IgD-negative memory B cell (primary cell): ENCODE measurements around the gene TFDP3. TPM values are rescaled to one million over a fixed set of nuclear protein-coding genes. Genes with fewer than 3 reads are reported as not detected.
A peak's percentile ranks its signal among the peaks of the same experiment; 100 is the strongest.

Source experiments
- H3K27ac Mint-ChIP-seq, 3 donors: one replicate each; pipeline ENCODE4 v1.8.0; 2020 to 2022; ENCODE audit warnings: mild to moderate bottlenecking in 3 of 3, mixed read lengths in 3 of 3, moderate library complexity in 1 of 3
- H3K27me3 Mint-ChIP-seq: one replicate; pipeline ENCODE4 v1.8.0; 2021; ENCODE audit warnings: mixed read lengths
- H3K36me3 Mint-ChIP-seq: one replicate; pipeline ENCODE4 v1.8.0; 2020; ENCODE audit warnings: mild to moderate bottlenecking, mixed read lengths
- H3K4me1 Mint-ChIP-seq, 3 donors: one replicate each; pipeline ENCODE4 v1.8.0; 2020 to 2022; ENCODE audit warnings: mixed read lengths in 3 of 3, mild to moderate bottlenecking in 1 of 3
- H3K4me3 Mint-ChIP-seq, 4 donors: one replicate each; pipeline ENCODE4 v1.8.0; 2020 to 2022; ENCODE audit warnings: mild to moderate bottlenecking in 4 of 4, mixed read lengths in 4 of 4, moderate library complexity in 3 of 4
- H3K9me3 Mint-ChIP-seq, 3 donors: one replicate each; pipeline ENCODE4 v1.8.0; 2020 to 2021; ENCODE audit warnings: mixed read lengths in 3 of 3, mild to moderate bottlenecking in 1 of 3
- polyA plus RNA-seq: library from polyadenylated mRNA; unstranded; fragments of 300-500 nt; fragmentation: Illumina TruSeq; gene quantifications from one replicate; pipeline ENCODE4 v1.2.3, GENCODE V29; 2021

Gene TFDP3, protein sequence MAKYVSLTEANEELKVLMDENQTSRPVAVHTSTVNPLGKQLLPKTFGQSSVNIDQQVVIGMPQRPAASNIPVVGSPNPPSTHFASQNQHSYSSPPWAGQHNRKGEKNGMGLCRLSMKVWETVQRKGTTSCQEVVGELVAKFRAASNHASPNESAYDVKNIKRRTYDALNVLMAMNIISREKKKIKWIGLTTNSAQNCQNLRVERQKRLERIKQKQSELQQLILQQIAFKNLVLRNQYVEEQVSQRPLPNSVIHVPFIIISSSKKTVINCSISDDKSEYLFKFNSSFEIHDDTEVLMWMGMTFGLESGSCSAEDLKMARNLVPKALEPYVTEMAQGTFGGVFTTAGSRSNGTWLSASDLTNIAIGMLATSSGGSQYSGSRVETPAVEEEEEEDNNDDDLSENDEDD
- polyA plus RNA-seq: not detected

DNA sequence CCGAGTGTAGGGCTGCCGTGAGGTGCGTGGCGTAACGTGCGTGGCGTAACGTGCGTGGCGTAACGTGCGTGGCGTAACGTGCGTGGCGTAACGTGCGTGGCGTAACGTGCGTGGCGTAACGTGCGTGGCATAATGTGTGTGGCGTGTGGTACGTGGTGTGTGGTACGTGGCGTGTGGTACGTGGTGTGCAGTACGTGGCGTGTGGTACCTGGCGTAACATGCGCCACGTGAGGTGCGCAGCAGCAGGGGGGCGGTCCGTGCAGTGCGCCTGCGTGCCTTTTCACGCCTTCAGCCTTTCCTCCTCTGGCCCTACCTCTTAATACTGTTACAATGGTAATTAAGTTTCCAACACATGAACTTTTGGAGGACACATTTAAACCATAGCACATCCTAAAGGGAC, at the start of gene TFDP3:
Gene TFDP3, minus strand, starts transcription at position 26 of the 400 bp plus-strand sequence. CDS start 95 bp downstream, outside the sequence.
- H3K4me3 Mint-ChIP-seq: no peak within 1 kb of the TSS
- no peaks in the 10 kb centered on the region for H3K27me3 Mint-ChIP-seq
- H3K27ac Mint-ChIP-seq: peak within 1 kb of the TSS in 1 of 3 donors; percentile 60
- H3K36me3 Mint-ChIP-seq: no peaks in the 10 kb centered on the region
- no peaks in the 10 kb centered on the region for H3K9me3 Mint-ChIP-seq
- no peaks in the 10 kb centered on the region for H3K4me1 Mint-ChIP-seq

DNA sequence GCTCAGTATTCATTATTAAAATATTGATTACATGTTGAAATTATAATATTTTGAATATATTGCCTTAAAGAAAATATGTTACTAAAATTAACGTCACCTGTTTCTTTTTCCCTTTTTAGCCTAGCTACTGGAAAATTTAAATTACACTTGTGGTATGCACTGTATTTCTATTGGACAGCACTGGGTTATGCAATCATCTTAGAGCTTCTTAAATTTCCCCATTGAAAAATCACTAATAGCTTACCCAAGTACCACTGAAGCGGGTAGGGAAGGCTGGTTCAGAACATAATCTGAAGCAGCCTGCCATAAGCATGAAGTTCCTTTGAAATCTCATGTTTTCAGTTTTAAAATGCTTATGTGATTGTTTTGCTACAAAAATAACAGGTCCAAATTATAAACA, 49.5 kb upstream of the TFDP3 start:
- Mint-ChIP-seq H3K27ac (no peak overlapping the region), H3K4me3 (no peak overlapping the region), H3K36me3 (no peaks in the 10 kb centered on the region), H3K9me3 (no peaks in the 10 kb centered on the region), H3K27me3 (peaks cover 12% of the 10 kb centered on the region), H3K4me1 (no peaks in the 10 kb centered on the region)

DNA sequence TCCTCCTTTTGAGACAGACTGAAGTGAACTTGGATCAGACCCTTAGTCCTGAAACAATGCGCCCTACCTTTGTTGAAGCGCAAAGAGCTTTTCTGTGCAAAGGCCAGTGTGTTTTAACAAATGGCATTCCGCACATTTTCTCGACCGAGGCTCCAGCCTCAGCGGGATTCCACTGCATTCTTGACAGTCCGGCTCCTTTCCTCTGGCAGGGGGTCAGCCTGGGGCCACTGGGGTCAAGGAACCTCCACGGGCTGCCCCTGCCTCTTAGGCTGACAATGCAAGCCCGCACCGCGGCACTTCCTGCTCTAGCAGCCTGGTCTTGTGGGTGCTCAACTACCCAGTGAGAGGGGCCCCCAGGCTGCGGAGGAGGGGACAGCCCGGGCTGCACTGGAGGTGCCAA, 47.2 kb upstream of the TFDP3 start:
- Mint-ChIP-seq H3K36me3 (no peaks in the 10 kb centered on the region), H3K4me1 (no peaks in the 10 kb centered on the region), H3K4me3 (no peak overlapping the region), H3K27ac (no peak overlapping the region), H3K9me3 (no peaks in the 10 kb centered on the region), H3K27me3 (peaks cover 9% of the 10 kb centered on the region)

DNA sequence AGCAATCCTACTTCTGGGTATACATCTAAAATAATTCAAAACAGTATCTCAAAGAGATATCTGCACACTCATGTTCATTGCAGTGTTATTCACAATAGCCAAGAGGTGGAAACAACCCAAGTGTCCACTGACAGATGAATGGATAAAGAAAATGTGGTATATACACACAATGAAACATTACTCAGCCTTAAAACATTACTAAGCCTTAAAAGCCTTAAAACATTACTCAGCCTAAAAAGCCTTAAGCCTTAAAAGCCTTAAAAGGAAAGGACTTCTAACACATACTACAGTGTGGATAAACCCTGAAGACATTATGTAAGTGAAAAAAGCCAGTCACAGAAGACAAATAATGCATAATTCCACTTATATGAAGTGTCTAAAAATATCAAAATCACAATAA, 40.3 kb upstream of the TFDP3 start:
- H3K4me1 Mint-ChIP-seq: peaks cover 0 to 5% (median 3%) of the 10 kb centered on the region in 3 donors
- peaks cover 1% of the 10 kb centered on the region for H3K27me3 Mint-ChIP-seq
- H3K27ac Mint-ChIP-seq: no peak overlapping the region
- H3K4me3 Mint-ChIP-seq: no peak overlapping the region
- peaks cover 0 to 5% (median 0%) of the 10 kb centered on the region in 3 donors for H3K9me3 Mint-ChIP-seq
- no peaks in the 10 kb centered on the region for H3K36me3 Mint-ChIP-seq

DNA sequence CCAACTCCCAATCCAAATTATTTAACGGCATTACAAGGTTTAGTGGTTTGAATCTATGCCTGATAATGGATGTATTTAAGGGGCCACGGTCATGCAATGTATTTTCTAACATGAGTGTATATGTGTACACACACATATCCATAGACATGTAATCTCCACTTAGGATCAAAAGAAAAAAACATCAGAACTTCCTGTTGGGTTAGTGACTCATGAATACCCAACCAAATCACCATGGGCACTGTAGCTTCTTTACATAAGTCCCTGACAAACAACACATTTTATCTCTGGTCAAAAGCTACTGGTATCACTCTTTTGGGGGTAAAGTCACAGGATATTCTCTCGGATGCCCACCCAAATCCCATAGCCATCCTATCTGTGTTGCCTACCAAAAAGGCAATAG, 36.5 kb upstream of the TFDP3 start:
- Mint-ChIP-seq H3K4me3 (no peak overlapping the region), H3K9me3 (peaks cover 0 to 5% (median 0%) of the 10 kb centered on the region in 3 donors), H3K36me3 (no peaks in the 10 kb centered on the region), H3K4me1 (peaks cover 0 to 5% (median 4%) of the 10 kb centered on the region in 3 donors), H3K27me3 (peaks cover 4% of the 10 kb centered on the region), H3K27ac (no peak overlapping the region)

DNA sequence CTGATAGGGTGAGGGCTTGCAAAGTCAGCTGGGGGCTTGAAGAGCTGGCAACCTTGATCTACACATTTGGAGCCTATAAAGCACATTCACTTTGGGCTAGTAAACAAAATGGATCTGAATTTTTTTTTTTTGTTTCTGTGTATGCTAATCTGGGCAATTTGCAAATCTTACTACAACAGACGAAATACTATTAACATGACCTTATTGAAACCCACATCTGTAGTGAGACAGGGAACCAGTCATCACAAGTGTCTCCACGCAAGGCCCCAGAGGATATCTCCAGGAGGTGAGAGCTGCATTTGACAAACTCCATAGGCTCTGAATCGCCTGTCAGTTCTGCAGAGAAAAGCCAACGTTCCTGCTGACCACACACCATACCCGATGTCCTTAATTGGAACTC, 33.0 kb upstream of the TFDP3 start:
- no peaks in the 10 kb centered on the region for H3K36me3 Mint-ChIP-seq

DNA sequence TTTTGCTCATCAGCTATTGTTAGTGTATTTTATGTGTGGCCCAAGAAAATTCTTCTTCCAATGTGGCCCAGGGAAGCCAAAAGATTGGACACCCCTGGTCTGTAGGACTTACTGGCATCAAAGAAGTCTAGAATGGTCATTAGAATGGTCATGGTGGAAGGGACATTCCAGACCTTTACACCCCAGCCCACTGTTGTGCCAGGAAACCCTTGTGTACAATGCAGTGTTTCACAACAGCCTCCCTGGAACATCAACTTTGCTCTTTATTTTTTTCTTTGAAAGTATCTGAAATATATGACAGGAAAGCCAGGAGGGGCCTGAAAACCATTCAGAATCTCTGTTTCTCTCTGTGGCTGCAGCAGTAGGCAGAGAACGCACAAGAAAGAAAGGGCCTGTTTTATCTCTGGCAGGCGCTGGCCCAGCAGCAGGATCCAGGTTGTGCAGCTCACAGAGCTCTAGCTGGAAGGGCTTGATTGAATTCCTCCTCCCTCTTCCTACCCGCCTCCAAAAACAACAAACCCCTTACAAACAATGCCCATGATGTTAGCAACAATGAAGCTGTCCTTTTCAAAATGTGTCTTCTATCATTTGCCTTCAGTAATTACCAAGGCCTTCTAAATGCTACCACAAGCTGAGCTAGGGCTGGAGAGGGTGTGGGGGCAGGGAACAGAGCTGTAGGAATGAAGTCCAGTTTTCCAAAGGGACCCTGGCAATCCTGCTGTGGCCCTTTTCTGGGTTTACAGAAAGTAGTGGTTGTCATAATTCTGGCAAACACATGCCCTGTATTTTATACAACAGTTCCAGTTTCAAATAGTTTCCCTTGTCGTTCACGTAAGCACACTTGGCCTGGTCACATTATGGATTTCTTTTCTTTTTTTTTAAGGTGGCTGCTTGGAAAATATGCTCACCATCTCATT, 32.3 kb upstream of the TFDP3 start:
- Mint-ChIP-seq H3K9me3 (peaks cover 6 to 17% (median 7%) of the 10 kb centered on the region in 3 donors), H3K27ac (no peak overlapping the region), H3K27me3 (peaks cover 3% of the 10 kb centered on the region), H3K4me1 (peaks cover 0 to 1% (median 0%) of the 10 kb centered on the region in 3 donors), H3K36me3 (no peaks in the 10 kb centered on the region), H3K4me3 (no peak overlapping the region)

More for the DNA sequence above, 33.0 kb upstream of the TFDP3 start:
- peaks cover 0 to 1% (median 0%) of the 10 kb centered on the region in 3 donors for H3K4me1 Mint-ChIP-seq
- peaks cover 4 to 12% (median 4%) of the 10 kb centered on the region in 3 donors for H3K9me3 Mint-ChIP-seq
- H3K4me3 Mint-ChIP-seq: no peak overlapping the region
- peaks cover 4% of the 10 kb centered on the region for H3K27me3 Mint-ChIP-seq
- no peak overlapping the region for H3K27ac Mint-ChIP-seq

DNA sequence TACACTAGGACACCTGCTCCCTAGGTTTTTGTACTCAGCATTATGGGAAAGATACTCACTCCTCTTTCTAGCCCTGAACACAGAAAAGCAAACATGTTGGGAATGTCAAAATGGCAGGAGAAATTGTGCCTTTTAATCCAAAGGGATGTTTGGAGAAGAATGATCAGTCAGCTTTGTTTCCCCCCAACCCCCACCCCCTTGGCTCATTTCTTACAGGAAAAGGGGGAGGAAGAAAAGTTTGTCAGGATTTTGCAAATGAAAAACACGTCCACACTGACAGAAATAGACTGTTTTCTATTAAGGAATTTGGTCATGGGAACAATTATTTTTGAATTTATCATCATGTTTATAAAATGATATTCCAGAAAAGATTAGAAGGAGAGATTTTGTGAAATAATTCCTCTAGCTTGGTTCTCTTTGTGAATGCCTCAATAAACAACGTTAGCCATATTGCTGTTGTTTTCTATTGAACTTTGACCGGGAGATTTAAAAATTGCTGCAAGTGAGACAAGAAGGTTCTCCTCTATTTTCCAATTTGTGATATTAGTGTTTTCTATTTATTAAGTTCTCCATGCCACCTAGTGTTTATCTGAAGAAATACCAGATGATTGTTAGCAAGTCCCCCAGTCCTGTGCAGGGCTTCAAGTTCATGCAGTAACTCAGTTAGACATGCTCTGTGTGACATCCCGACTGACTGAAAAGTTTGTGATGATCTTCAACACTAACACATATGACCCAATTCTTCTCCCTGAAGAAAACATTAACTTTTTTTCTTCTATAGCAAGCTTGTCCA, 31.3 kb upstream of the TFDP3 start:
- no peak overlapping the region for H3K4me3 Mint-ChIP-seq
- peaks cover 3% of the 10 kb centered on the region for H3K27me3 Mint-ChIP-seq
- no peaks in the 10 kb centered on the region for H3K36me3 Mint-ChIP-seq

DNA sequence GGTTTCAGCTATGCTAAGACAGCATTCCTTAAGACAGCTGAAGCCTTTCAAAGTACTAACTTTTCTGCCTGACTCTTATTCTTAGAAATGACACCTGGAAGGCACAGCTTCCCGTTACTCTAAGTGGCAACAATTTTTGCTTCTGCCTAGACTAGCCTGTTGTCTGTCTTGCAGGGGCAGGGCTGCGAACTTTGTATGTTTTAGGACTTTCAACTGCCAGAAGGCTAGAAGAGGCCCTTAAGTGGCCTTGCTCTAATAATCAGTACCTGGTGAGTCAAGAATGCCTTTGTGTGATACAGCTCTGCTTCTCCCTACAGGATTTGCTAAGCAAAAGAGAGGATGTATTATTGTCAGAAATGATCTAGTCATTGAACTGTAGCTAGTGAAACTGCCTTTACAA, 30.0 kb upstream of the TFDP3 start:
- Mint-ChIP-seq H3K36me3 (no peaks in the 10 kb centered on the region), H3K27me3 (peaks cover 3% of the 10 kb centered on the region), H3K27ac (no peak overlapping the region), H3K4me1 (peaks cover 0 to 1% (median 0%) of the 10 kb centered on the region in 3 donors), H3K9me3 (peaks cover 4 to 17% (median 10%) of the 10 kb centered on the region in 3 donors), H3K4me3 (no peak overlapping the region)

More for the DNA sequence above, 31.3 kb upstream of the TFDP3 start:
- H3K27ac Mint-ChIP-seq: no peak overlapping the region
- H3K4me1 Mint-ChIP-seq: peaks cover 0 to 1% (median 0%) of the 10 kb centered on the region in 3 donors
- H3K9me3 Mint-ChIP-seq: peaks cover 4 to 17% (median 10%) of the 10 kb centered on the region in 3 donors

DNA sequence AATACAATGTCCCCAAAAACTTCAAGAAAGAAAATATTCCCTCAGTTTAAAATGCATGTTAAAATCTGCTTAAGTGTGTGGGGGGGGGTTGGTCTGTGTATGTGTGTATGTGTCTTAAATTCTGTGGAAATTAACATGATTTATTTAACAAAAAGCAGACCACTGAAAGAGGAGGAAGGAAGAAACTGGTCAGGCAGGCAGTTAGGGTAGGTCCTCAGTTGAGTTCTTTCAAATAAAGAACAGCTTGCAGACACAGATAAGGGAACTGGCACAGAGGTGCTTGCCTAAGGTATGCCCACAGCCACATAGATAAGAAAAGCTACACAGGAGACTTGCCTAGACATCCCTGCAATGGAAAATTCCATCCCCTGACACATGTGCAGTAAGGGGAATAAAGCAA, 28.8 kb upstream of the TFDP3 start:
- no peaks in the 10 kb centered on the region for H3K4me1 Mint-ChIP-seq
- H3K27me3 Mint-ChIP-seq: peaks cover 3% of the 10 kb centered on the region
- no peaks in the 10 kb centered on the region for H3K36me3 Mint-ChIP-seq
- H3K27ac Mint-ChIP-seq: no peak overlapping the region
- H3K9me3 Mint-ChIP-seq: peaks cover 4 to 17% (median 12%) of the 10 kb centered on the region in 3 donors
- no peak overlapping the region for H3K4me3 Mint-ChIP-seq

DNA sequence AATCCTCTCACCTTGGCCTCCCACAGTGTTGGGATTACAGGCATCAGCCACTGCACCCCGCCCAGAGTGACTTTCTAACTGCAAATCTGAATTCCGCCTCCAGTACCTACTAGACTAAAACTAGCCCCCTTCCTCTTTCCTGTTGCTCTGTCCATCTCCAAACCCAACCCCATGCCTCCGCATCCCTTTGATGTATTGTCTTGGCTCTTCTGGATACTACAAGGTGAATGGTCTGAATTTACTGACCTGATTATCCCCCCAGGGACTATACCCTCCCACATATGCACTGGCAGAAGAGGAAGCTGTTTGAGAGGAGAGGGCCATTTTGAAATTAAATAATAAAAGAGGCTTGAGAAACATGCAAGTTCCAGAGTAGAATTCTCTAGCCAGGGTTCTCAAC, 17.7 kb upstream of the TFDP3 start:
- no peak overlapping the region for H3K27ac Mint-ChIP-seq
- H3K36me3 Mint-ChIP-seq: no peaks in the 10 kb centered on the region
- no peaks in the 10 kb centered on the region for H3K27me3 Mint-ChIP-seq
- peaks cover 0 to 2% (median 0%) of the 10 kb centered on the region in 3 donors for H3K9me3 Mint-ChIP-seq
- H3K4me3 Mint-ChIP-seq: no peak overlapping the region
- no peaks in the 10 kb centered on the region for H3K4me1 Mint-ChIP-seq

DNA sequence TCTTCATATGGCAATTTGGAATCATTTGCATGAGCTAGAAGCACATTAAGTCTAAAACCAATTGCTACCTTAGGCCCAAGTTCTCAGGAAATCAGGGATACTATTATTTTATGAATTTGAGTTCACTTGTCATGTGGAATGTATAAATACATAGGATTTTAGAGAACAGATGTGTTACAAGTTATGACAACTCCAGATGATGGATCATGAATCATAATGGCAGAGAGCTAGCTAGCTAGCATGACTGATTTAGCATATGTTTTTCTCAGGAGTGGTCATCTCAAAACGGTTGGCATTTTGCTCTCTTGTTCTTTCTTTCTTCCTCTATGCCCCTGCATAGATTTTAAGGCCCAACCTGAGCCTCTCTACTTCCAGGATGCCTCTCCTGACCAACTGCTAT, 14.2 kb upstream of the TFDP3 start:
- Mint-ChIP-seq H3K27ac (no peak overlapping the region), H3K9me3 (peaks cover 0 to 2% (median 0%) of the 10 kb centered on the region in 3 donors), H3K36me3 (no peaks in the 10 kb centered on the region), H3K4me1 (no peaks in the 10 kb centered on the region), H3K4me3 (no peak overlapping the region), H3K27me3 (peaks cover 3% of the 10 kb centered on the region)

DNA sequence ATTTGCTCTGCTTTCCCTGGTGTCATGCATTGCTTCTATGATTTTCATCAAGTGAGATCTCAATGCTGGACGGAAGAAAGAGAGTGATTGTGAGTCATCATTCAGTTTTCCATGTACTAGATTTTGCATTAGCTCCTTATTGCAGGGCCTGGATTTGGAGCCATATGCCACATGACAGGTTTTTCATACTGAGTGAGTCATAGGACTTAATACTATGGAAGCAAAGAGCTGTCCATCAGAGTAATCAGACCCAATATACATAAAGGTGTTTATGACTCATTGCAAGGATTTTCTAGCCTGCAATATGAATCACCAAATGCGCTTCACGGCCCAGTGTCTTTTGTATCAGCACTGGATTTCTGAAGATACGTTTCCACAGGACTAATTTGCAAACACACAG, 11.2 kb upstream of the TFDP3 start:
- Mint-ChIP-seq H3K27me3 (peaks cover 5% of the 10 kb centered on the region), H3K4me1 (no peaks in the 10 kb centered on the region), H3K9me3 (peaks cover 0 to 2% (median 0%) of the 10 kb centered on the region in 3 donors), H3K27ac (no peak overlapping the region), H3K36me3 (no peaks in the 10 kb centered on the region), H3K4me3 (no peak overlapping the region)

DNA sequence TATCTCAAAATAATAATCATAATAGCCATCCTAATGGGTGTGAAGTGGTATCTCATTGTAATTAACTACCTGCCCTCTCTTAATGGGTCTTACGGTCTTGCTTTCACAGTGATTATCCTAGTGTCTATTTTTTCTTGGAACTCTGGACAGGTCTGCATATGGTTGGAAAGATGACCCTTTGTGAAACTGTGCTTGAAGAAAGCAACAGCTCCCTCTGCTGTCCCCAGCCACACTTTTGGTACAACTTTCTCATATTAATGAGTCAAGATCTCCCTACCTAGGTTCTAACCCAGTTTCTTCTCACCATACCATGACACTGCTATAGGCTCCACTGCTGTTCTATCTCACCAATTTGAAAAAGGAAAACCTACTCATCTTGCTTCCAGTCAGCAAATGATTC, 2.4 kb downstream of the TFDP3 start:
- Mint-ChIP-seq H3K27me3 (no peaks in the 10 kb centered on the region), H3K9me3 (no peaks in the 10 kb centered on the region), H3K36me3 (peaks cover 1% of the 10 kb centered on the region), H3K27ac (no peak overlapping the region), H3K4me1 (no peaks in the 10 kb centered on the region), H3K4me3 (no peak overlapping the region)
